ENCODE data around the gene MAP1LC3B2. TPM values are rescaled to one million over a fixed set of nuclear protein-coding genes. Genes with fewer than 3 reads are reported as not detected.
A peak's percentile ranks its signal among the peaks of the same experiment; 100 is the strongest.

The MAP1LC3B2 gene
- total RNA-seq, 1 experiment from 2014 or later = 1.9 TPM

- no peak for DNase-seq (ENCODE audit: low read depth, low spot score)
- POLR2A ChIA-PET = interaction anchor here (0.6 kb wide), 1 partner anchor 377 kb away, joined by 3 read pairs; no protein-coding TSS in a partner anchor
These were observed 13.2 kb upstream of the MAP1LC3B2 start for GRCh38 chr12:116545936-116546335.

GRCh38 chr12:116547955-116548501 lies 11.2 kb upstream of the MAP1LC3B2 start:
- no peak overlapping the region for H3K27ac ChIP-seq (ENCODE audit: low read length)
- H3K27me3 ChIP-seq (ENCODE audit: control insufficient read depth, insufficient read depth, low read length) = no peaks in the 10 kb centered on the region
- ChIA-PET CTCF (no interaction called here), POLR2A (no interaction called here)
- no TSS peak for BruUV-seq (replicated peaks)
- peaks cover under 1% of the 10 kb centered on the region; the same call in 1 of the 2 replicates for H3K4me1 ChIP-seq (ENCODE audit: control insufficient read depth, insufficient read depth, low read length)
- no peak for TF ChIP-seq POLR2AphosphoS5 (IDR thresholded peaks at IDR 0.05; ENCODE audit: low read depth, low read length)
- TF ChIP-seq TCF7L2 (IDR thresholded peaks at IDR 0.05; ENCODE audit: low read depth, low read length) = no peak
- TF ChIP-seq, protein P1, sequence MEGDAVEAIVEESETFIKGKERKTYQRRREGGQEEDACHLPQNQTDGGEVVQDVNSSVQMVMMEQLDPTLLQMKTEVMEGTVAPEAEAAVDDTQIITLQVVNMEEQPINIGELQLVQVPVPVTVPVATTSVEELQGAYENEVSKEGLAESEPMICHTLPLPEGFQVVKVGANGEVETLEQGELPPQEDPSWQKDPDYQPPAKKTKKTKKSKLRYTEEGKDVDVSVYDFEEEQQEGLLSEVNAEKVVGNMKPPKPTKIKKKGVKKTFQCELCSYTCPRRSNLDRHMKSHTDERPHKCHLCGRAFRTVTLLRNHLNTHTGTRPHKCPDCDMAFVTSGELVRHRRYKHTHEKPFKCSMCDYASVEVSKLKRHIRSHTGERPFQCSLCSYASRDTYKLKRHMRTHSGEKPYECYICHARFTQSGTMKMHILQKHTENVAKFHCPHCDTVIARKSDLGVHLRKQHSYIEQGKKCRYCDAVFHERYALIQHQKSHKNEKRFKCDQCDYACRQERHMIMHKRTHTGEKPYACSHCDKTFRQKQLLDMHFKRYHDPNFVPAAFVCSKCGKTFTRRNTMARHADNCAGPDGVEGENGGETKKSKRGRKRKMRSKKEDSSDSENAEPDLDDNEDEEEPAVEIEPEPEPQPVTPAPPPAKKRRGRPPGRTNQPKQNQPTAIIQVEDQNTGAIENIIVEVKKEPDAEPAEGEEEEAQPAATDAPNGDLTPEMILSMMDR (IDR thresholded peaks at IDR 0.05) = no peak
- no peak for TF ChIP-seq SIN3A (IDR thresholded peaks at IDR 0.05; ENCODE audit: borderline replicate concordance, insufficient read depth, low read depth, low read length)
- intact Hi-C loops (cut with micrococcal nuclease; ENCODE audit: unreplicated experiment) (no loop called here), in situ Hi-C loops (cut with HindIII; ENCODE audit: low pct_unique_long_range_greater_than_20kb, low sequenced_read_pairs) (no loop called here)
- H3K9me3 ChIP-seq (ENCODE audit: control insufficient read depth, insufficient read depth, low read depth, low read length) = no peaks in the 10 kb centered on the region
- ATAC-seq (peak; percentile 28; the same call in 1 of the 2 replicates), DNase-seq (ENCODE audit: low read depth, low spot score) (no peak)
- H3K4me3 ChIP-seq (ENCODE audit: low read depth in 2 of 2, low read length in 2 of 2) = no peak overlapping the region
- no peaks in the 10 kb centered on the region for H3K36me3 ChIP-seq (ENCODE audit: control insufficient read depth, insufficient read depth, low read length)

More at GRCh38 chr12:116545936-116546335, 13.2 kb upstream of the MAP1LC3B2 start:
- no peak overlapping the region for H3K27ac ChIP-seq (ENCODE audit: low read length)
- CTCF ChIA-PET = interaction anchor here (0.6 kb wide), 1 partner anchor 282 kb away, joined by 5 read pairs; no protein-coding TSS in a partner anchor
- no peak overlapping the region for H3K4me3 ChIP-seq (ENCODE audit: low read depth in 2 of 2, low read length in 2 of 2)
- H3K36me3 ChIP-seq (ENCODE audit: control insufficient read depth, insufficient read depth, low read length) = no peaks in the 10 kb centered on the region
- in situ Hi-C loops (cut with HindIII; ENCODE audit: low pct_unique_long_range_greater_than_20kb, low sequenced_read_pairs) (no loop called here), intact Hi-C loops (cut with micrococcal nuclease; ENCODE audit: unreplicated experiment) (no loop called here)
- peaks cover 12% of the 10 kb centered on the region for H3K4me1 ChIP-seq (ENCODE audit: control insufficient read depth, insufficient read depth, low read length)
- TF ChIP-seq, protein P1 (IDR thresholded peaks at IDR 0.05) = no peak
- TF ChIP-seq SIN3A (IDR thresholded peaks at IDR 0.05; ENCODE audit: borderline replicate concordance, insufficient read depth, low read depth, low read length) = no peak
- no peak for TF ChIP-seq TCF7L2 (IDR thresholded peaks at IDR 0.05; ENCODE audit: low read depth, low read length)
- H3K9me3 ChIP-seq (ENCODE audit: control insufficient read depth, insufficient read depth, low read depth, low read length) = no peaks in the 10 kb centered on the region
- BruUV-seq (replicated peaks) = no TSS peak
- H3K27me3 ChIP-seq (ENCODE audit: control insufficient read depth, insufficient read depth, low read length) = no peaks in the 10 kb centered on the region
- no peak for ATAC-seq

- CTCF ChIA-PET = no interaction called here
- H3K4me3 ChIP-seq (ENCODE audit: low read depth in 2 of 2, low read length in 2 of 2) = no peak overlapping the region
- ATAC-seq = no peak
- no peaks in the 10 kb centered on the region for H3K9me3 ChIP-seq (ENCODE audit: control insufficient read depth, insufficient read depth, low read depth, low read length)
- no peaks in the 10 kb centered on the region for H3K27me3 ChIP-seq (ENCODE audit: control insufficient read depth, insufficient read depth, low read length)
- no peaks in the 10 kb centered on the region for H3K4me1 ChIP-seq (ENCODE audit: control insufficient read depth, insufficient read depth, low read length)
- no peaks in the 10 kb centered on the region for H3K36me3 ChIP-seq (ENCODE audit: control insufficient read depth, insufficient read depth, low read length)
- H3K27ac ChIP-seq (ENCODE audit: low read length) = no peak overlapping the region
- DNase-seq (ENCODE audit: low read depth, low spot score) = no peak
- POLR2A ChIA-PET = no interaction called here
- no peak for TF ChIP-seq TCF7L2 (IDR thresholded peaks at IDR 0.05; ENCODE audit: low read depth, low read length)
- BruUV-seq (replicated peaks) = no TSS peak
- in situ Hi-C loops (cut with HindIII; ENCODE audit: low pct_unique_long_range_greater_than_20kb, low sequenced_read_pairs) (no loop called here), intact Hi-C loops (cut with micrococcal nuclease; ENCODE audit: unreplicated experiment) (no loop called here)
These were observed 9.2 kb upstream of the MAP1LC3B2 start for GRCh38 chr12:116549993-116550392.
